Endothelial cell of hepatic sinusoid (primary cell): ENCODE results near the gene PRPF40B.

Experiments used
- in situ Hi-C: cut with HindIII; loops from 2 replicates; pipeline ENCODE4 v1.10.0; 2017; ENCODE audit warnings: low sequenced_read_pairs

Gene PRPF40B

DNA sequence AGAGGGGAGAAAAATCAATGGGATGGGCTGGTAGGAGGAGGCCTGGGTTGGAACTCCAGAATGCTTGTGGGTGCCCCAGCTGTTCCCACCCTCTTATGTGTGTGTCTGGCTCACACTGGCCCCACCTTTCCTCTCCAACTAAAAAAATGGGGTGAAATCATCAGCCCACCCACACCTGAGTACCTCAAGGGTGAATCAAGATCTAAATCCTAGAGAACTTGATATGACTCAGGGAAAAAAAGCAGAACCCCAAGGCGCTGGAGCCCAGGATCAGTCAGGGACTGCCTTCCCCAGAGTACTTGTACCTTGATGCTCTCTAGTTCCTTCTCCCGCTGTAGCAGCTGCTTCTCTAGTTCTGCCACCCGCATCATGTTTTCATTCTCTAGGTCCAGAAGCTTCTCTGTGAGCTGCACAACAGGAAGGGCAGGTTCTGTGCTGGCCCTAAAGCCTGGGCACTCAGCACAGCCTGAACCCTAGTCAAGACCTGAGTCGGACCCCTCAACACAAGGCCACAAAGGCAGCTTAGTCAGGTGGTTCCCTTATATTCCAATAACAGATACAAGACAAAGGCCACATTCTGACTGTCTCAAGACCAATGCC is 29.7 kb downstream of the PRPF40B start:
- in situ Hi-C loops: no loop called here

DNA sequence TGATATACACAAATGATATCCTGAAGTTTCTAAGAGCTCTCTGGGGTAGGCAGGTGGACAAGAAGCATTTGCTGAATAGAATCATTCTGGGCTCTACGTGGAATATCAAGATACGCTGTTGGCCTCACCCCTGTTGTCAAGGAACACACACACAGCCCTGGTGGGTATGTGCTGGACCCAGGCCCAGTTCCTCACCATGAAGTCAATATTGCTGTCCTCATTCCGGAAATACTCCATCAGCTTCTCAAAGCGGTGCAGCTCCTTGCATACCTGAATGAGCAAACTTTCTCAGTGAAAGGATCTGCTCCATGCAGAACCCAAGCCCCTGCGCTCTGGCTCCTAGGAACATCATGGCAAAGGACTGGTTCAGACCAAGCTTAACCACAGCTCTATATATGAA is 31.4 kb downstream of the PRPF40B start:
- in situ Hi-C loops: no loop called here

DNA sequence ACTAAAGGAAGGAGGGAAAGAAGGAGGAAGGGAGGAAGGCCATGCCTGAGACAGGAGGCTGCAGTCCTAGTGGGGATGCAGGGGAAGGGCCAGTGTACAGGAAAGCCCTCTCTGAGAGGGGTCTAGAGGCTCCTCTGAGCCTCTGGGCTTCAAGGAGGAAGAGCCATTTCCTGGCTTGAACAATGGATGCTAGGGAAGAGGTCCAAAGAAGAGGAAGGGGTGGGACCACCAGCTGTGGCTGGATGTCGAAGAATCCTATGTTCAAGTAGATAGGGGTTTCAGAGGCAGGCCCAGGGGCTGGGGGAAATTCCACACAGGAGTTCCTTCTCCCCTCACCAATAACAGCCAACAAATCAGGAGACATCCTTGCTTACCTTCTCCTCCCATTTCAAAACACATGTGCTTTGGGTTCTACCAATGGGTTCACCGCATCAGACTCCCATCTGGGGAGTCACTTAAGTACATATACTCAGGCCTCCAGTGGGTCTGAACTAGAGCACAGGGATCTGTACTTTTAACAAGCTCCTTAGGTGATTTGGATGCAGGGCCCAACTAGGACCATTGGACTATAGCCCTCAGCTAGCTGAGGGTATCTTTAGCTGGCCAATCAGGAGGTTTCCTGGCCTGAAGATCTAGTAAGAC is 32.4 kb downstream of the PRPF40B start:
- in situ Hi-C loops: no loop called here

DNA sequence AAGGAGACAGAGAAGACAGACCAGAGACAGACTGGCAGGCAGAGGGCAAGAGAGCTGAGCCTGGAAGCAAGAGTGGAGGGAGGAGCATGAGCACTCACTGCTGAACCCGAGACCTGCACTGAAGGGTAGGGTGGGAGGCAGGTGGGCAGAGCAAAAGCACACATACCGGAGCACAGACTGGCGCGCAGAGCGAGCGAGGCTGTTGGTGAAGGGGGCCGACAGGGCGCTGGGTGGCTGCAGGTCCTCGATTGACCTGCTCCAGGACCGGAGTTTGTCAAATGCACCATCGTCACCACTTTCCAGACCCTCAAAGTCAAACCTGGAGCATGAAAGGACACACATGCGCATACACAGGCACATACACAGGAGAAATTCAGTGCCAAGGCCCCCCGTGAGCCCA is 34.9 kb downstream of the PRPF40B start:
- in situ Hi-C loops: no loop called here

DNA sequence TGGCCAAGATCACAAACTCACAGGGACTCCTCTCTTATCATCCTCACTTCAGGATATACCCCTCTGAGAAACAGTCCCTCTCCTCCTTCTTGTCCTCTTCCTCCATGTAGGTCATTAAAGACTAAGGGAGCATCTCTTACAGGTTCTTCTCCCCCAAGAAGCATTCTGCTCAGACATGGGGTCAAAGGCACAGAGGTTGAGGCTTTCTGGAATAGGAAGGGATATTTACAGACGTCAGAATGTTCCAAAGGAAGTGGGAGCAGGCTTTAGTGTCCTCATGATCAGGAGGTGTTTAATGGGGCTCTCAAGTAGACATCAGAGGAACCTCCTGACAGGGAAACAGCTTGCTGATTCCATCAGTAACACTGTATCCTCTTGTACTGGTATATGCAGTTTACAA is 36.4 kb downstream of the PRPF40B start:
- in situ Hi-C loops: no loop called here

DNA sequence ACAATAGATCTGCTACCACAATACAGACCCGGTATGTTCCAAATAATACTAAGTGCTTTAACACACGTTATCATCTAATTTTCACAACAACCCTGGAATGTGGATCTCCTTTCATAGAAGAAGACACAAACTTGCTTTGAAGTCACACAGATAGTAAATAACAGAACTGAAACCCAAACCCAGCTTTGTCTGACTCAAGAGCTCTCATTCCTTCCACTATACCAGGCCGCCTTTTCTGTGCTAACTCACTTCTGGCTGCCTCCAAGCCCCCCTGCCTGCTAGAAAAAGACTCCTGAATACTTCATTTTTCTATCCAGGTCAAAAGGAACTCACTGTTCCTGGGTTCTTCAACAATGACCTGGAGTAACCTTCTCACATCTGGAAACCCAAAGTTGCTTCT is 37.8 kb downstream of the PRPF40B start:
- in situ Hi-C loops: no loop called here

DNA sequence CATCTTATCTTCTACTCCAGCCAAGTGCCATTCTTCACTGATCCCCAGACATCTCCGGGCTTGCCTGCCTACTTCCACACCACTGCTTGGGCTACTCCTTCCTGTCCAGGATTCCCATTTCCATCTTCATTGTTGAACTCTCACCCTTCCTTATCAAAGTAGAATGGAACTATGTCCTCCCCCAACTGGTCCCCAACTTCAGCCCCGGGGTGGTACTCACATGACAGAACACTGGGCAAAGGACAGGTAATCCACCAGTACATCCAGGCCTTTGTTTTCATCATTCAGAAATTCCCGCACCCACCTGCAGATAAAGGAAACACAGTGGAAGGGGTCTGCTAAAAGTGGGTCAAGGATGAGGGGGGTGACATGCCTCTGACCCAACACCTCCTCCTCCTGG is 38.4 kb downstream of the PRPF40B start:
- in situ Hi-C loops: no loop called here

DNA sequence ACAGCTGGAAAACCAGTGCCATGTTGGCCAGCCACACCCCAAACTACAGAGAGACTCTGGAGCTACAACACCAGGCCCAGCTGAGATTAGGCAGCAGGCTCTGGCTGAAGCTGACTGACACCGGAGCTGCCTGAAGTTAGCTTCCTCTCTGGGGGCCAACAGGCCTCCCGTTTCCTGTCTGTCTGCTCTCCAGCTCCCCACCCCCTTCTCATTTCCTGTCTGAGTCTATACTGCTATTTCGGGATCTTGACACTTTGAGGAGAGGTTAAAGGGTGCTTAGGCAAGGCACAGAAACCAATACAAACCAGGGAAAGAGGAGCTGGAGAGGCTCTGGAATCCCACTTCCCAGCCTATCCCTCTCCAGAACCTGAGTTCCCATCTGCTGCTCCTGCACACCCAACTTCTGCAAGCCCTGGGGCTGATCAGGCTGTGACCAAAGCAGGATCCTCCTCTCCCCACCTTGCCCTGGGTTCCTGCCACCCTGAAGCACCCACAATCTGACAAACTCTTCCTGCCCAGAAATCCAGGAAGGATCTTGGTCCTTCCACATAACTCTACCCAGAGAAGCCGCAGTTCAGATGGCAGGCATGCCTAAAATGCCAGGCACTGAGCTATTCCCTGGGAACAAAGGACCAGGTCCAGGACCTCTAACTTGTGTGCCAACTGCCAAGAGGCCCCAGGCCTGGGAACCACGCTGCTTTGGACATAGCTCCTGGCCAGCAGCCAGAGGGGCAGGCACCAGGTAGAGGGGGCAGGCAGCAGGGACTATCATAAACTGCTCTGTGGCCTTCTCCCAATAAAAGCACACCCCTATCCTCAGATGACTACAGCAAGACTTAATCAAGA is 39.9 kb downstream of the PRPF40B start:
- in situ Hi-C loops: no loop called here

DNA sequence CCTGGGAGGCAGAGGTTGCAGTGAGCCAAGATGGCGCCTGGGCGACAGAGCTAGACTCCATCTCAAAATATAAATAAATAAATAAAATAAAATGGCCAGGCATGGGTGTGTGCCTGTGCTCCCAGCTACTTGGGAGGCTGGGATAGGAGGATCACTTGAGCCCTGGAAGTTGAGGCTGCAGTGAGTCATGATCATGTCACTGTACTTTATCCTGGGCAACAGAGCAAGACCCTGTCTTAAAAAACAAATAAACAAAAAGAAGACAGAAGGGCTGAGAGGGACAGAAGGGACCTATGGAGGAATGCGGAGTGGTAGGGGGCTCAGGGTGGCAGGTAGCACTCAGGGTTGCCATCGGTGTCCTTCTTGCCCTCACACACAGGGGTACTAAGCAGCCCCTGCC is 40.8 kb downstream of the PRPF40B start:
- in situ Hi-C loops: no loop called here

DNA sequence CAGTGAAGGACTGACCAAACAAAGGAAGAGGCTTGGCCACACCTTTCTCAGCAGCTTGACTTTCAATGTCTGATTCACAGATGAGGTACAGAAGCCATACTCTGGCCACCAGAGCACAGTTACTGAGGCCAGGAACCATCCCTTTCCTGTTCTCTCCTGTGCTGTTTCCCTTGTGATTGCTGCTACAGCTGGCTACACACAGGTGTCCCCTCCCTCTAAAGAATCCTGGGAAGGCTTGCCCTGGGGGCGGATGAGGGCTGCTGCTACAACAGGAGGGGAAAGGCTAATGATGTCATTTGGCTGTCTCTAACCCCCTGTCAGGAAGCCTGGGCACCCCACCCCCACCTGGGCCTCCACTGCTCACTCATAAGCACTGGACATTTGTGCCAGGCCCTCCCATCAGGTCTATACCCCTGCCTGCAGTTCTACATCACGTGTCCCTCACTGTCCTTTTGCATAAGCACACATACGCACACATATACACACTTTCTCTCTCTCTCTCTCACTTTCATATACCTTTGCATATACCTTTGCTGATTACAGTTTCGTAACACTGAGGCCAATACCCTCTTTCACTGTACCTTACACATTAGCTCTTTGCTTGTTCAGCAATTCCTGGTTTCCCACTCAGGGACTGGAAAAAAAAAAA is 41.4 kb downstream of the PRPF40B start:
- in situ Hi-C loops: no loop called here

DNA sequence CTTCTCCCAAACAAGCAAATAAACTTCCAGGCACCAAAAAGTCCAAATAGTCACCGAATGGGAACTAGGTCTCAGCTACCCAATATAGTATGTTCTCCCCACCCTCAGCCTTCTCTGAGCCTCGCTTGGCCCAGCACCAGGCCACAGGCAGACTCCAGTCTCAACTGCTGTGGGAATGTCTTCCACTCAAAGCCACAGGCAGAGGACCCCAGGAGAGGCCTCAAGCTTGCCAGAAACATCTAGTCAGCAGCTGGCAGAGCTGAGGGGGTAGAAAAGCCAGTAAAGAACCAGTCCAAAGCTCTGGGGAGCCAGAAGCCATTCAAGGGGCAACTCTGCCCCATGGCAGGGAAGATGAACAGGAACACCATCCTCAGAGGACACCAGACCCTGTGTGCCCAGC is 42.0 kb downstream of the PRPF40B start:
- in situ Hi-C loops: no loop called here

DNA sequence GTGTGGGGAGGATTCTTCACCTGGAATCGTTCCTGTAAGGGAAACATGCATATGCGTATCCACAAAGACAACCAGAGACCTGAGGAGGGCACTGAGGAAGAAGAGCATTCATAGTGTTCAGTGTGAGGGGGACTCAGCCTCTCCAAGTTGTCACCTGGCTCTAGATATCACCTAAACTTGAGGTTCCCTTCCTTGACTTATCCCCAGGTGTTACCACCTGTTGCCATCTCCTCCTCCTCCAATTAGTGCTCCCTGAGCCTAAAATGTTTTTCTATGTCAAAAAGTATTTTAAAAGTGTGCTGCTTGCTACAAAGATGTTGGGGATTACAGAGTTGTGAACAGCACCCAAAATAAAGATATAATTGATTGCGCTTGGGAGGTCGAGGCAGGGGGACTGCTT is 42.8 kb downstream of the PRPF40B start:
- in situ Hi-C loops: no loop called here

DNA sequence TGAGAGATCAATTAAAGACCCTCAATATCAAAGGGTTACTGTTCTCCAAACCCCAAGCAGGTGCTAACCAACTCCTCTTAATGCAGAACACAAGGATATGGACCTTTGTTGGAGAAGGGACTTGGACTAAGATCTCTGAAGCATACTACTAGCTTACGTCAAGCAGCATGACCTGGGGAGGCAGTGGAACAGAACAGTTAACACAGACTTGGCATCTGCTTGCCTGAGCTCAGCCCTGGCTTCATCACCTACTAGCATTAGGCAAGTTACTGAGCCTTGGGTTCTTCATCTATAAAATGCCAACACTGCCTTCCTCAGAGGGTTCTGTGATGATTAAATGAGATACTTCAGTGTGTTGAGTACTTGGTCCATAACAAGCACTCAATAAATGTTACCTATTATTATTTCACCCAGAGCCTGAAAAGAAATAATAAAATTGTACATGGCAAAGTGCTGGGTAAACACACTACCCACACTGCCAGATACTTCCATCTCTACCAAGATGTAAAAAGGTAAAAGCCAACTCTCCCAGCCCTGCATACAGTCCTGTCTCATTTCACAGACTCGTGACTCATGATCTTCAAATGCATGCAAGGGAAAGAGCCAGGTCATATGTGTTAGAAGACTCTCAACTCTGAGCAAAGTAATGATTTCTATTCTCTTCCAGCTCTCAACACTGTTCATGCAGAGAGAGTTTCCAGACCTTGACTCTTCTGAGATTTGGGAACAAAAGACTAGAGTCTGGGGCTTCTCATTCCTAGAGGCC is 44.1 kb downstream of the PRPF40B start:
- in situ Hi-C loops: no loop called here

DNA sequence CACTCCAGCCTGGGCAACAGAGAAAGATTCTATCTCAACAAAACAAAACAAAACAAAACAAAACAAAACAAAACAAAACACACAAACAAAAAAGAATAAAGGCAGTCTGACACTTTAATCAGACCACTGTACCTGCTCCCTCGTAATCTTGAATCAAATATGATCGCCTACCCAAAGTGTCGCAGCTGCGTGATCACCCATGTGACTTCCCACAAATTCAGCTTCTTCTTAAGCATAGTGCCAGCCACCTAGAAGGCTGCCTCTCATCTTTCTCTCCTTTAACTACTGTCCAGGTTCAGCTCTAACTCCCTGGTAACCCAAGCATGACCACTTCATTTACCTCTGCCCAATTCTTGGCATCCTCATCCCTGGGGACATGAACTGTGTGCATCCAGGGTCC is 46.4 kb downstream of the PRPF40B start:
- in situ Hi-C loops: no loop called here

DNA sequence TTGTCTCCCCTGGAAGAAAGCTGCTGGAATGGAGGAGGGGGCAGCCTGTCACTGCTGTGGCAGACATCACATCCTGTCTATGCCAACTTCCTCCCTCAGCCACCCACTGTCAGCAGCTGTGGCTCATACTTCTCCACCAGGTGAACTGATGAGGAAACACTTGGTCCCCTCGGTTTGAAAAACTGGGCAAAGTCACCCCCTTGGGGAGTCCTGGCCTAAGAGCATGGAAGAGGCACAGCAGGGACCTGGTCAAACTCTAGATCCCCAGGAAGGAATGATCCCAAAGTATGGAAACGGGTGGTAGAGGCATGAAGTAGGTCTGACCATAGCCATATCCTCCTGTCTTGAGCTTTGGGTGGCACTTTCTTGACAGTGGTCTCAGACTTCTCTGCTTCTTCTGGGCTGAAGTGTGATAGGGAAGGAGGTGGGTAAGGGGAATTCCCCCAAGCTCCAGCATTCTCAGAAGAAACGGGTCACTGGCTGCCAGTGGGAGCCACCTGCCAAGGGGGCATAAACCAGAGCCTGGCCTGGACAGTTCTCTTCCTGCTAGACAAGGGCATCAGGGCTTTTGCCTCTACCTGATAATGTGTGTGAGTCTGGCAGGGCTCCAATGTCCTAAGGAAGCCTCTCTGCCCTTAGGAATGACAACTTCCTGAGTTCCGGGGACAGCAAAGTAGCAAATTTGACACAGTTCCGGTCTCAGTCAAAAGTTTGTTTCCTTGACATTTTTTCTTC is 47.8 kb downstream of the PRPF40B start:
- in situ Hi-C loops: no loop called here

DNA sequence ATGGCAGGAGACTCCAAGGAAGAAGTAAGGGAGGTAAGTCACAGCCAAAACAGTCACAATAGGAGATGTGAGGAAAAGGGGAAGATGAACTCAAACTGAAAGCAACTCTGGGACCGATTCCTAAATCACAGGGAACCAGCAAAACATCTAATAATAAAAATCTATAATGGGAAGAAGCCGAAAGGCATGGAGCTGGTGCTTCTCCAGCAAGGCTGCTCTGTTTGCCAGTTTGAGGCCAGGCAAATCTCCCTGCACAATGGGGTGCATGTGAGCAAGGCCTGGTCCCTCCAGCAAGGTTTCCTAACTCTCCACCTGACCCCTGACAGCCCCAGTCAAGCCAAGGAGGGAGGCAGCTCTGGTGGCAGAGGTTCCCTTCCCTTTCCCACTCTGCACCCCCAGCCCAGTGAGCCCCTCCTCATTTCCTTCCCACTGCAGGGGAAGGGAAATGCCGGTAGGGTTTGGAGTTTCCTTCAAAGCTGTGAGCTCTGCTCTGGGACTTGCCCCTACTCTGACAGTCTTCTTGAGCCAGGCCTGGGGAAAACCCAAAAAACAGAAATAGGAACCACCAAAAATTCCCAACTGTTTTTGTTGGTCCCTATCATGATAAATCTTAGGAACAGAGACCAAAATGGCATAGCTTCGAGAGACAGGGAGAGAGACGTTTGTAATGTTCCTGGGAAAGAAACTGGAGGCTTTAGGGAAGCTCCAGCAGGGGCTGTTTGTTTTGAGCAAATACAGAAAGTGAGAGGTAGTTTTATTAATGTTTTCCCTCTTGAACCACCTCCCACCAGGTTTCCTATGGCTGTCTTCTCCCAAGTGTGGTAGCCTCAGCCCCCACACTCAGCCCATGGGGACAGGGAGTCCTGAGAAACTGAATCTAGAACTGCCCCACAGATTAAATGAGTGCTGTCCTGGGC is 49.2 kb downstream of the PRPF40B start:
- in situ Hi-C loops: no loop called here

DNA sequence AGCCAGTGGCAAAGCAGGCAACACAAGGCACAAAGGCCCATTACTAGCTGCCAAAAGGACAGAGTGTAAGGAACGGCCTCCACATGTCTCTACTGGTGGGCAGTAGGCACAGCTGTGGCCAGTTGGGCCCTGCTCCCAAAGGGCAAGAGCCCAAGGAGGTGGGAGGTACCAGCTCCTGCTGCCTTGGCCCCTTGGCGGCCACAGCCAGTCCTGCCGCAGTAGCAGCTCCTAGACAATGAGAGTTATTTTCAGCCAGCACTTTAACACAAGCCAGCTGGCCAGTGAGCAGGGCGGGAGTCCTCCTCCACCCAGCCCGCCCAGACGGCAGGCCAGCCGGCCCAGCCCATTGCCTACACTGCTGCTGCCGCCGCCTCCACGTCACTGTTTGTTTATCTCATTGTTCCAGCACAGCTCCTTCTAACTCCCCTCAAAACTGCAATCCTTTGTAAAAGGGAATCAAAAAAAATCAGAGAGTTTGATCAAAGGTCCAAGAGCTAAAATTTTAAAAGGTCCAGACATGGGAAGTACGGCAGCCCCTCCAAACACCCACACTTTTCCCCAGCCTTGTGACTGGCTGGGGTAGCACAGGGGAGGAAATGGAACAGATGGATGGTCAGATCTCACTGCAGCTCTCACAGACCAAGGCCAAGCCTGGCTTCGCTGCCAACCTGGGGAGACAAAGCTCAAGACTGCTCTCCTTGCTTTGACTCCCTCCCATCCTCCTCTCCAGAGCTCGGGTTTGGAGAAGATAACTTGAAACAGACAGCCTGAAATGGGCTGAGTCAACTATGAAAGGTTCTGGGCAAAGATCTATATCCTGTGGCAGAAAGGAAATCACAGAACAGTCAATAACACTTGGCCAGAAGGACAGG is 50.3 kb downstream of the PRPF40B start:
- in situ Hi-C loops: no loop called here

DNA sequence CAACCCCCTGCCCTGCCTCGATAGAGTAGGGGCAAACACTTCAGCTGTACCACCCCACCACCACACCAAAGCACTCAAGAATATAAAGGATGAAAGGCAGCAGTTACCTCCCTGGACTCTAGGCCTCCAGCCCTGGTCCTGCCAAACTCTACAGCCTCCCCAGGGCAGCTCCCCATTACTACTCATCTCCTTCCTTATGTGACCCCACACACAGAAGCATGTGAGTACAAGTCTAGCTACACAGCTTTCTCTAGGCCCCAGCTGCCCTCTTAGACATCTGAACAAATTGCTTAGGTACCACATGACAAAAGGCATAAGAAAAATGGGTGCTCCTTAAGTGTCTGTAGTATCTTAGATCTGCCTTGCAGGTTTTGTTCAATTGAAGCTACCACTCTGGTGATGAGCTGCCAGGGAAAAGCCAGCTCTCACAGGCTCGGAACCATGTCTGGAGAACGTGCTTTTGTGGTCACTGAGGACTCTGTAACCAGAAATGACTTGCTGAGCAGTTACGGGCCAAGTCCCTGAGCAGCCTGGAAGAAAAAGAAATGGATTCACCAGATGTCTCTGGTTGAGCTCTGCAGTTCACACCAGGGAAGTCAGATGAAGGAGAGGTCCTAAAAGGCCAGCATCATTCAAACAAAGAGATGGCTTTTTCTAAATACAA is 51.1 kb downstream of the PRPF40B start:
- in situ Hi-C loops: no loop called here
